IPS DF 4.7 (cell line): ENCODE results near the gene PTBP3.

Experiments used
- DNase-seq: peaks from one replicate; pipeline ENCODE4 v3.0.0-alpha.2; 2013; ENCODE audit warnings: low spot score; ENCODE audit errors: extremely low read depth

Gene PTBP3

GRCh38 chr9:112361601-112362000, 28.2 kb upstream of the PTBP3 start:
- DNase-seq = no peak

DNA sequence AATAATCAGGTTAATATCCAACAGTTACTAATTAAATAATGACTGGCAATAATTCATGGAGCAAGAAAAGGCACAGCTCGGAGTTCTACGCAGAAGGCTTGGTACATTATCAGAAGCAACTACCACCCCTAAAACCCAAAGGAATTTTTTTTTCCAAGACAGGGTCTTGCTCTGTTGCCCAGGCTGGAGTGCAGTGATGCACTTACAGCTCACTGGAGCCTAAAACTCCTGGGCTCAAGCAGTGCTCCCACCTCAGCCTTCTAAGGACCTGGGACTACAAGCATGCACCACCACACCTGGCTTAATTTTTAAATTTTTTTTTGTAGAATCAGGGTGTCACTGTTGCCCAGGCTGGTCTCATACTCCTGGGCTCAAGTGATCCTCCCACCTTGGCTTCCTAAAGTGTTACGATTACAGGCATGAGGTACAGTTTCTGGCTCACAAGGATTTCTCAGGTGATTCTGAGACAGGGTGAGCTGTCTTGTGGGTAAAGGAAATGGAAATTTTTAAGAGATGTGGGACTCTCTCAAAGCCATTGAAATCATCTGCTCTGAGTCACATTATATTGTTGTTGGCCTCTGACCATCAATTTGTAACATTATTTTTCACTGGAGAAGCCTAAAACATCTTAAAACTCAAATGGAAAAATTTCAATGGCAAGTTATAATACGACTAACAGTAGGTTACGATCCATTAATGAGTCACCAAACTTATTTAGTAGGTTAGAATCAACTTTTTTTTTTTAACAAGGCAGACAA, 26.8 kb upstream of the PTBP3 start:
- no peak for DNase-seq

DNA sequence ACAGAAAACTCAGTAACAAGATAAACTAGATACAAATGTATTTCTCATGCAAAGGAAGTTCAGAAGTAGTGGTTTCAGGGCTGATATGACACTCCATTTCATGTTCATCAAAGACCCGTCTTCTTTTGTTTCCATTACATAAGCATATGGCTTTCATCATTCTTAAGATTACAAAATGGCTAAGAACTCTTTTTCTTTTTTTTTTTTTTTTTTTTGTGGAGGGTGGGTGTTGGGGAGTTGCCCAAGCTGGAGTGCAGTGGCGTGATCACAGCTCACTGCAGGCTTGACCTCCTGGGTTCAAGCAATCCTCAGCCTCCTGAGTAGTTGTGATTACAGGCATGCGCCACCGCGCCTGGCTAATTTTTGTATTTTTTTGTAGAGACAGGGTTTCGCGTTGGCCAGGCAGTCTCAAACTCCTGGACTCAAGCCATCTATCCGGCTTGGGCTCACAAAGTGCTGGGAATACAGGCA, 22.0 kb upstream of the PTBP3 start:
- no peak for DNase-seq

DNA sequence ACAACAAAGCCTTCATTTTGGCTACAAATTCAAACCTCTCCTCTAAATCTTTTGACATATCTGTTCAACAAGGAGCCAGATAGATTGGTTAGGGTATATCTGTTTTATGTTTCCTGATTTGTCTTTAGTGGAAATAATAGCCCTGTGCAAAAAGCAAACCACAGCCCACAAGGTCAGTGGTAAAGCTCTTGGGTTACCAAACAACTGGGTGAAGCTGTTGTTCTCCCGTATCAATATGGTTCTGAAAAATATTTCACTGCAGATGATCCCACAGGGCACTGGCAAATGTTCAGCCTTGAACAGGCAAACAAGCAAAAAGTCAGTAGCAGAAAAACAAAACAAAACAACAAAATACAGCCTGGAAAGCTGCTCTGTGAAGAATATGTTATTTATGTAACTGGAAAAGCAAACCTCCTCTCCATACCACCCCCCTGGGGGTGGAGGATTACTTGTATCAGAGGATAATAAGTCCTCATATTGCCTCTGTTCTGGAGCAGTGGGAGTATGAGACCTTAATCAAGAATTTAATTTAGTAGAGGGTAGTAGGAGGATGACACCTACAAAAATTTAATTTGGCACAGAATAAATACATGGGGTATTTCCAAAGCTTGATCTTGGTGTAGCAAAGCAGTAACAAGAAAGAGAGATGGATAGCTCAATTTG, 20.8 kb upstream of the PTBP3 start:
- DNase-seq = no peak

GRCh38 chr9:112352209-112352608, 18.8 kb upstream of the PTBP3 start:
- DNase-seq = no peak

- DNase-seq = no peak
Measured at GRCh38 chr9:112351184-112351583, 17.8 kb upstream of the PTBP3 start.

GRCh38 chr9:112349008-112349333, 15.6 kb upstream of the PTBP3 start:
- no peak for DNase-seq

DNA sequence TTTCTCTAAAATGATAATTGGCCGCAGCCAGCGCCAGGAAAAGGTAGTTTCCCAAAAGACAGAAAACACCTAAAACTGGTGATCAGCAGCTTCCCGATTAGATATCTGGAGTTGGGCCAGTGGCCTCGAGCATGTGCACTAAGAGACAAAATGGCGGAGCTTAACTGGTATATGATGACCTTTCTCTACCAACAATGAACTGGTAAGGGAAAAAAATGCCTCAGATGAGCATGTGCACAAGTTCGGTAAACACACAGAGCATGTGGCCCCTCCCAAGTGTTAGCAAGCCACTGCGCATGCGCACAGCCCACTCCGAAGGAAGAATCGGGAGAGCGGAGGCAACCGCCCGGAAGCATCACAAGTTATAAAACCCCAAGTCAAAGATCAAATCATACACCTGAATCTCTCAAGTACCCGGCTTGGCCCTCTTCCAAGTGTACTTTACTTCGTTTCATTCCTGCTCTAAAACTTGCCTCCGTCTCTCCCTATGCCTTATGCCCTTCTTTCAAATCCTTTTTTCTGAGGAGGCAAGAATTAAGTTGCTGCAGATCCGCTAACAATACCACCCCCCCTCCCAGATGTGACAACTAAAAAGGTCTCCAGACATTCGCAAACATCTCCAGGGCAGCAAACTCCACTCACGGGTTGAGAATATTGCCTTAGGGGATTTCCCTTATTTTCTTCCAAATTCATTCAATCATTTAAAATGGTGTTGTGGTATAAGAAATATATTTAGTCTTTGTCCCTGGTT, 15.0 kb upstream of the PTBP3 start:
- DNase-seq = no peak

GRCh38 chr9:112341730-112342129, 8.3 kb upstream of the PTBP3 start:
- no peak for DNase-seq

DNA sequence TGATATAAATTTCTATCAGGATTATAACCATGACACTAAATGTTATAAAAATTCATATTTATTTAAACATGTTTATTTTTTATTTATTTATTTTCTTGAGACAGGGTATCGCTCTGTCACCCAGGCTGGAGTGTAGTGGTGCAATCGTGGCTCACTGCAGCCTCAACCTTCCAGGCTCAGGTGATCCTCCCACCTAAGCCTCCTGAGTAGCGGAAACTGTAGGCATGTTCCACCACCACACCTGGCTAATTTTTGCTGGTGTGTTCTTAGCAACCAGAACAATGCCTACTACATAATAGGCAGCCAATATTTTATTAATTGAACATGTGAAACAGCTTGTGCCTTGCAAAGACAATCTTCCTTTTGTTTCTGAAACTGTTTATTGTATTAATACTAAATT, 6.5 kb upstream of the PTBP3 start:
- DNase-seq = no peak

- DNase-seq = no peak
Measured at GRCh38 chr9:112338561-112338960, 5.1 kb upstream of the PTBP3 start.

- DNase-seq = no peak
Measured at GRCh38 chr9:112337547-112337946, 4.1 kb upstream of the PTBP3 start.

- DNase-seq = no peak
Measured at GRCh38 chr9:112334432-112334841, 1.0 kb upstream of the PTBP3 start.

DNA sequence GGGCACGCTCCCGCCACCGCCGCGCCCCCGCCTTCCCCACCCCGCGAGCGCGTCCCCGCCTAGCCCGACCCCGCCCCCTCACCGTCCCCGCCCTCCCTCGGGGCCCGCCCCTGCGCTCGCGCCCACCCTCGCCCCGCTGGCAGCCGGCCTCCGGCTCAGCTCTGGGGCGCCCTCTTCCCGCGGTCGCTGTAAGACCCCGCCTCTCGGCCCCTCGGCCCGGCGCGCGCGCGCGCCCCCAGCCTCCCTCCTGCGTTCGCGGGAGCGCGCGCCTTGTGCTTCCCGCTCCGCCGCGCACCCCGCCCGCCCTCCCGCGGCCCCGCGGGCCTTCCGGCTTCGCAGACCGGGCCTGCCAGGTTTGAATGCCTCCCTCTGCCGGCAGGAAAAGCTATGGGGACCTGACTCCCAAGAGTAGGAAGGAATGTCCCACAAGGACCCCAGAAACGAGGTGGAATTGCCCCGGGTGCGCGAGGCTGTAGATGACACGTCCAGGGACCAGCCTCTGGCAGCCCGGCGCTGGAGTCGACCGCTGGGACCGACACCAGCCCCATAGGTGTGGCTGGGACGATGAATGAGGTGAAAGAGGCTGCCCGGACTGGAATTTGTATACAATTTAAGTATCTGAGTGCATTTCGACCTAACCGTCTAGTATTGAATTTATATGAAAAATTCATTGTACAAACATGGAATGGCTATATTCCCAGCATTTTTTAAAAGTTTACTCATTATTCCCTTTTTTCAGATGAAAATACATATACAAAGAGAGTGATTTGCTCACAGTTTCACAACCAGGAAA, 416 bp upstream of the PTBP3 start:
- no peak for DNase-seq

DNA sequence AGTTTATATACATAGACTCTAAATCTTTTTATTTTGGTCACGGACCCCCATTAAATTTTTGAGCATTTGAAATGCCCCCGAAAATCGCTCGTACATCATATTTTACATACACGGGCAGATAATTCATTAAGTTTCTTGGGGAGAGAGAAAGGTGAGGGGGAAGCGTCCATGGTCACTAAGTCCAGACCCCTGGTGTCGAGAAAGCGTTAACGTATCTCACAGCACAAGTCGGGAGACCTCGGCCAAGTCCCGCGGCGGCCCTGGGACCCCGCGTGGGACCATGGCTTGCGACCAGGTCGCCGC, 794 bp downstream of the PTBP3 start:
- DNase-seq = no peak

DNA sequence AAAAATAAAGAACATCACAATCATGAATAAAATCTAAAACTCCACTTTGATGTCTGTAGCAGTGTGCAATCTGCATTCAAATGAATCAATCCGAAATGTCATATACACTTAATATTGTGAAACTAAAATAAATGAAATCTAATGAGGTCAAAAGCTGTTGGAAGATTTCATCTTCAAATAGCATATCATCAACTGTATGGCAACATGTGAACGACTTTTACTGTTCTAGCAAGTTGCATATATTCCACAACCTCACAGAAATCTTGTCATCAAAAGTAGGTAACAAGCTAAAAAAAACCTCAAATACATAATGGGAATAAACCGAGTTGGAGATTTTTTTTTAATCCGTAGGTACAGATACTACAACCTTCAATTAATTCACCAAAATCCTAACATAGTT, 1.2 kb downstream of the PTBP3 start:
- DNase-seq = no peak

DNA sequence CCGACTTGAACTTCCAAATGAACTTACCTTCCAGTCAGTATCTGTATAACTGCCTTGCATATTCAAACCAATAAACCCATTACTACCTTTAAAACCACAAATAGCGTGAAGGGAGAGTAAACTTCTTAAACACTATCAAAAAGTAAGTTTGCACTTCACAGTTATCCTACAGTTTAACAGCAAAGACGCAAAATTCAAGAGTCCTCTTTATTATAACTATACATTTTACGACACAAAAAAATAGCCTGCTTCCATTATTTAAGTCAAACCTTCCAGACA, 1.8 kb downstream of the PTBP3 start:
- no peak for DNase-seq

GRCh38 chr9:112328545-112328944, 4.9 kb downstream of the PTBP3 start:
- no peak for DNase-seq

DNA sequence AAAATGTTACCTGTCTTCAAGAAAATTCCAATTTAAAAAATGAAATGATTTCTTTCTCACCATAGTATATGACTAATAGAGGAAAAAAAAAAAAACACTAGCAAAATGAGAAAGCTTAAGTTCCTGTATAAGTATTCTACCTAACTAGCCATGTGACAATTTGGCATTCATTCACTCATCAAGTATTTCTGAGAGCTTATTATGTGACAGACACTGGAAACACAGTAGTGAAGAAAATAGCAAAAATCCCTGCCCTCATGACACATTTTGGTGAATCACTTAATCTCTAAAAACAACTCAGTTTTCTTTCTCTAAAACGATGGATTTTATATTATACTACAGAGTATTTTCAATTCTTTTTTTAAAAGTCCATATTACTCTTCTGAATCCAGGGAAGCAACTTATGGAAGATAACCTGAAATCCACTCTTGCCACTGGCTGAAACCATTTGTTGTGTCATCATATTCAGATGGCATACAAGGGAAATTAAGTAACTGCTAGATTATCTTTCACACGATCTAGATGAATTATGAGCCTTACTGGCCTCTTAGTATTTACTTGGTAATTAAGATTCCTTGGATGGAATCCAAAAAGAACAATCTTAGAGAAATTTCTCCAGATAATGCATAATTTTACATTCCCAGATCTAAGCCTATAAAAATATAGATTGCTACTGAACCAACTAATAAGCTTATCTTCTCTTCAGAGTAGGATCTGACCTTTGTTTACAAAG, 5.5 kb downstream of the PTBP3 start:
- no peak for DNase-seq

GRCh38 chr9:112326194-112326593, 7.2 kb downstream of the PTBP3 start:
- no peak for DNase-seq

DNA sequence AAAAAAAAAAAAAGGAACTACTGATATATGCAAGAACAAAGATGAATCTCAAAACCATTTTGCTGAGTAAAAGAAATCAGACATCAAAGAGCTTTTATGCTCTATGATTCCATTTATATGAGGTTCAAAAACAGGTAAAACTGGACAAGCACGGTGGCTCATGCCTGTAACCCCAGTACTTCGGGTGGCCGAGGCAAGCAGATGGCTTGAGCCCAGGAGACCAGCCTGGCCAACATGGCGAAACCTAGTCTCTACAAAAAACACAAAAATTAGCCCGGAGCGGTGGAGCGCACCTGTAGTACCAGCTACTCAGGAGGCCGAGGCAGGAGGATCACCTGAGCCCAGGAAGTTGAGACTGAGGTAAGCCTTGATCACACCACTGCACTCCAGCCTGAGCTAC, 7.8 kb downstream of the PTBP3 start:
- DNase-seq = no peak
